ENCODE data around the gene HBS1L.

HBS1L gene

GRCh38 chr6:135054569-135055498 is at the start of gene HBS1L:
HBS1L (minus strand) TSS chr6:135054822; CDS start chr6:135054691, 131 bp downstream.
- DNase-seq: peak; percentile 95

GRCh38 chr6:135104199-135104598 is 49.6 kb upstream of the HBS1L start:
- DNase-seq: no peak

GRCh38 chr6:135102191-135102590 is 47.6 kb upstream of the HBS1L start:
- no peak for DNase-seq

- DNase-seq: no peak
Measured at GRCh38 chr6:135097172-135097571, 42.5 kb upstream of the HBS1L start.

GRCh38 chr6:135096403-135097130 is 41.9 kb upstream of the HBS1L start:
- no peak for DNase-seq

DNA sequence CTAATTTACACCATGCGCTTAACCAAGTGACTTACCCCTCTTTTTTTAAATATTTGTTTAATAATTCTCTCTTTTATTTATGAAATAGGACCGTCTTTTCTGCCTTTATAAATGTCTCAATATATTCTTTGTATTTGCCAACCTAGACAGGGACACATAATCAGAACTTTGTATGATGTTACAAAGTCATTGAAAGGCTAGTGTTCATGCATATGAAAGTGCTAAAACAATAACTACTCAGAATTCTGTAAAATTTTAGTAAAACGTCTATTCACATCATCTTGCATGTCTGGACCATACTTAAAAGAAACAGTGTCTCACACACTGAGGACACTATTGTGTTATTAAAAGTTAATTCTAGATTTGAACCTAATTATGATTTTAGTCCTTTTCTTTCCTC is 41.1 kb upstream of the HBS1L start:
- no peak for DNase-seq

DNA sequence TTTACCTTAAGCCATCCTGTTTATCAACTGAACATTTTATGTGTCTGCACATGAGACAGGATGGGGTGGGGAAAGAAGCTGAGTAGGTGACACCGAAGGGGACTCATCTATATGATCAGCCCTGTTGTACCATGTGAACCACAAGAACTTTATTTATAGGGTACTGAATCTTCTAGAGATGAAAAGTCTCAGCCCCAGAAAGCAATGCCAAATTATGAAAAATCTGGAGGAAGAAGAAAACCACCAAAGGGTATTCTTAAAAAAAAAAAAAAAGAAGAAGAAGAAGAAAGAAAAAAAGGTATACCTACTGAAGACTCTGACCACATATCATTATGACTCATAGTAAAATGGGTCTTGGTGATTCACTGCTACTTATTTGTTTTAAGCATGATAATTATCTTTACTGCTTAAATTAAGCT is 39.8 kb upstream of the HBS1L start:
- no peak for DNase-seq

GRCh38 chr6:135093578-135093977 is 39.0 kb upstream of the HBS1L start:
- no peak for DNase-seq

- no peak for DNase-seq
Measured at GRCh38 chr6:135092724-135093123, 38.1 kb upstream of the HBS1L start.

- DNase-seq: no peak
Measured at GRCh38 chr6:135090819-135091218, 36.2 kb upstream of the HBS1L start.

- DNase-seq: no peak
Measured at GRCh38 chr6:135089901-135090300, 35.3 kb upstream of the HBS1L start.

DNA sequence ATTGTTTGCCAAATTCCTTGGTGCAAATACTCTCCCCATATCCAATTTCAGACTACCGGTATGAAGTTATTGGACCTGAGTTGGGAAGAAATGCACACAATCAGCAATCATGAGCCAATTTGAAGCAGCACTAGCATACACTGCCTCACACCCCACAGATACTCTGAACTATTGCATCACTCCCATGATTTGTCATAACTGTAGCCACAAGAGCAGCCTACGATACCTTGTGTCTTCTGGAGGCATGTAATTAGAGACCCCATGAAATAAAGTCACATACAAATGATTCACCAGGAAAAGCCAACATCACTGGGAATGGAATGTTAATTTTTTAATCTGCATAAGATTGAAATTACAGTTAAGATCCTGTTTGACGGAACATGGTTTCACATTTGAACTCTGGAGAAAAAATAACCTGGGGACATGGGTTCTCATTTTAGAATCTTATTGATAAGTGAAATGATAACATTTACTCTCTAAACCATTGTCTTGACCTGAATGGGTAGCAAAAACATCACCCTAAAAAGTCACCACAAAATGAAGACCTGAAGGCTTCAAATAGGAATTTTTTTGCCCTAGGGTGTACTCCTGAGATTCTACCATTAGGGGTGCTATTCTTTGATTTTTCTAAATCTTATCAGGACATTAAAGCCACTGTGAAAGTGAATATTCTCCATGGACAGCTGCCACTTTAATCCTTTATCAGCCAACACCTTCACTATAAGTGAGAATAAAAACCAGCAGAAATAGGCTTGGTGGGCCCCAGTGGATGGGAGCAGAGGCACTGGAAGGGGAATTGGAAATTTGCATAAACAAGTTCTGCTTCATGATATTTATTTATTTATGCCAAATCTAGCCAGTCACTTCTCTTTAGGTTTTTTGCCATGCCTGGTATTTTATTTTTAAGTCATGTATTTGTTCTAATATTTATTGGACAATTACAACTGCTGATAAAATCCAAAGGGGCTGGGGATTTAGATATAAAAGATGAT is 34.5 kb upstream of the HBS1L start:
- DNase-seq: no peak

DNA sequence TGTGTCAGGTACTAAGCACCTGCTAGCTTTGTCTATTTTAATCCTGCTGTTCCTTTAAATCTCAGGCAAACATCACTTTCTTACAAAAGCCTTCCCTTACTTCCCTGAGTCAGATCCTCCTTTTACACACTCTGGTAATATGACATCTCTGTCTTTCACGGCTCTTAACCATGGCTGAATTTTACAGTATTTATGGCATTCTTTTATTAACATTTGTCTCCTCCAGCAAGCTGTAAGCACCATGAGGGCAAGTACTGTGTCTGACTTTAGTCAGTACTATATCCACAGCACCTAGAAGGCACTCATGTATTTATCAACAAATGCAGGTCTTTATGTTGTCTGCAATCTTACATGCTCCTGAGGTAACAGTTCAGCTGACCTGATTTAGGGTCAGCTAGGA is 33.7 kb upstream of the HBS1L start:
- no peak for DNase-seq

DNA sequence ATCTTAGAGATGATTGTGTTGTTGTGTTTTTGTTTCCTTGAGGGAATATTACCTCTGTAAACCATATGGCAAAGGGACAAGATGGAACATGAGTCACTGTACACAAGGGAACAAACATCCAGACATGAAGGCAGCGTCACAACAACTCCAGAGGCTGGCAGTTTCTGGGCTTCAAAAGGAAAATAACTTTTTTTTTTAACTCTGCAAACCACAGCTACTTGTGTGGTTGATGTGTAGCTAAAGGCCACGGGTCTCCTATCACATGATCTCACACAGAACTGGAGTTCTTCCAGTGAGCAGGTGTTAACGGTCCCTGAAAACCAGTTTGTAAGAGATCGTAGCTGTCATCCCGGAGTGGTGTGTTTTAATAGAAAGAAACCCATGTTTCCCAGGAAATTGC is 33.2 kb upstream of the HBS1L start:
- no peak for DNase-seq

DNA sequence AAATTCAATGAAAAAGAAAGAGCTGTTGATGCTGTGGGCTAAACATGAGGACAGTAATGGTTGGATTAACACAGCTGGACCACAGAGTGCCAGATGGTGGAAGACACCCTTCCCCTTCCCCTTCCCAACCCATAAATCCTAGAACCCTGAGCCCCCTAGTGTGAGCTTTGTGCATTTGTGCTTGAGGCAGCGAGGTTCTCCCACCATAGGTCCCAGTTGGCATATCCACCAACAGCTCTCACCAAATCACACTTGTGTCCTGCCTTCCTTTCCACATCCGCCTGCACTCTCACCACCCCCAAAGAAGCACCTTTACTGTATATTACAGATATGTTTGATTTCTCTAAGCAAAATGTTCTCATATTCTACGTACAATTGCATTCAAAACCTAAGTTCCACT is 32.8 kb upstream of the HBS1L start:
- no peak for DNase-seq

GRCh38 chr6:135086414-135086764 is 31.8 kb upstream of the HBS1L start:
- no peak for DNase-seq

- DNase-seq: no peak
Measured at GRCh38 chr6:135085700-135086413, 31.2 kb upstream of the HBS1L start.

- no peak for DNase-seq
Measured at GRCh38 chr6:135084916-135085269, 30.3 kb upstream of the HBS1L start.

DNA sequence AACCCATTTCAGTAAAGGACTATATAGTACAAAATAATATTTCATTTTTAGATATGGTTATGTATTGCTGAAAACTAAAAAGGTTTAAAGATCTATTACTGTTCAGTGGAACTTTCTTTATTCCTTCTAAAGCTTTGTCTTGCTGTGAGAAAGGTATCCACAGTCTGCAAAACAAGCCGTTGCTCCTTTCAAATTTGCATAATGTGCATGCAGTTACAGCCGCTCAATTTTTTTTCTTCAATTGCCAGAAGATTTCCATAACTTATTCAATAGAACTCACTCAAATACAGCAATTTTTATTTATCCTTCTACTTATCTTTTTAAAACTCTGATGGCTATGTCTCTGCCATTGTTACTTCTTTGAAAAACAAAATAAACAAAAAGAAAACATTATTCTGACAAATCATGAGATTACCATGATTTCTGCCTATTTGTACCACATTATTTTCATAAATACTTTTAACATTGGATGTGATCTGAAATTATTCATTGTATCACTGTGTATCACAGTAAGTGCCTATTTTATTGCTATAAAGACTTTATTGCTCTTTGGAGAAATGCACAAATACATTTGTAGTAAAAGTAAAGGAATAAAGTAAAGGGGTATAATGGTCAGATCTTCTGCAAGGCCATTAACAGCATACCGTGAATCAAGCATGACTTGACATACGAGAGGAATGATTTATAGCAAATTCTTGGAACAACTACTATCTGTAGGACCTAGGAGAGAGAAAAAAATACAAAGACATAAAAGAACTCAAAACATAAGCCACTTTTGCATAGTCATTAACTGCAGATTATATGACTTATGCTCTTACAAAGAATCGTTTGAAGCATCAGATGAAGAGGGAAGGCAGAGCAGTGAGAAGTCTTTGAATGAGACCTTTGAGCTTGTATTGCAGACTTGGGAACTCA is 29.6 kb upstream of the HBS1L start:
- DNase-seq: no peak

GRCh38 chr6:135081966-135082365 is 27.3 kb upstream of the HBS1L start:
- DNase-seq: no peak

GRCh38 chr6:135075018-135075417 is 20.4 kb upstream of the HBS1L start:
- no peak for DNase-seq
